OCI-LY1 (cell line): ENCODE data around the gene PACRG.

Experiments
- H2AFZ ChIP-seq: fragments of 200-600 bp; sonication (generic), shearing (Covaris generic); 2 replicates; pipeline ENCODE4 v1.6.0; 2014; ENCODE audit warnings: antibody characterized with exemption, mild to moderate bottlenecking, low read length
- H3F3A ChIP-seq: fragments of 200-600 bp; sonication (generic), shearing (Covaris generic); 2 replicates; pipeline ENCODE4 v1.6.0; 2014; ENCODE audit warnings: mild to moderate bottlenecking, antibody characterized with exemption, low read length, moderate library complexity; ENCODE audit not compliant: insufficient read depth
- H3K27ac ChIP-seq: fragments of 200-600 bp; sonication (generic); 2 replicates; pipeline ENCODE4 v1.5.1; 2014; ENCODE audit warnings: low read length, mixed run types, mild to moderate bottlenecking, low read depth; ENCODE audit not compliant: poor library complexity, severe bottlenecking
- H3K27me3 ChIP-seq: fragments of 200-600 bp; sonication (generic); 2 replicates; pipeline ENCODE4 v1.6.0; 2014; ENCODE audit warnings: antibody characterized with exemption, mild to moderate bottlenecking, low read length, moderate library complexity; ENCODE audit not compliant: insufficient read depth
- H3K36me3 ChIP-seq: fragments of 200-600 bp; sonication (generic); 2 replicates; pipeline ENCODE4 v1.6.1; 2014; ENCODE audit warnings: mild to moderate bottlenecking, antibody characterized with exemption, low read length, moderate library complexity, mixed read lengths; ENCODE audit not compliant: insufficient read depth
- H3K4me1 ChIP-seq: fragments of 200-600 bp; sonication (generic); 2 replicates; pipeline ENCODE4 v1.5.1; 2014; ENCODE audit warnings: mild to moderate bottlenecking, low read length, moderate library complexity; ENCODE audit not compliant: insufficient read depth, severe bottlenecking
- H3K4me2 ChIP-seq: fragments of 200-600 bp; sonication (generic), shearing (Covaris generic); 2 replicates; pipeline ENCODE4 v1.6.1; 2014; ENCODE audit warnings: low read length
- H3K4me3 ChIP-seq: fragments of 200-600 bp; sonication (generic); 2 replicates; pipeline ENCODE4 v1.5.1; 2014; ENCODE audit warnings: low read length, low read depth, mild to moderate bottlenecking, mixed read lengths; ENCODE audit not compliant: poor library complexity, severe bottlenecking
- H3K79me2 ChIP-seq: fragments of 200-600 bp; shearing (Covaris generic); 2 replicates; pipeline ENCODE4 v1.6.1; 2016; ENCODE audit warnings: mixed run types, low read length, mixed read lengths; ENCODE audit not compliant: insufficient read depth
- H3K9ac ChIP-seq: fragments of 200-600 bp; sonication (generic), shearing (Covaris generic); 2 replicates; pipeline ENCODE4 v1.6.1; 2014; ENCODE audit warnings: mild to moderate bottlenecking, low read length, mixed read lengths
- H3K9me2 ChIP-seq: fragments of 200-600 bp; sonication (generic), shearing (Covaris generic); 2 replicates; pipeline ENCODE4 v1.6.1; 2014; ENCODE audit warnings: low read depth, mild to moderate bottlenecking, low read length, mixed read lengths
- H3K9me3 ChIP-seq: fragments of 200-600 bp; shearing (Covaris generic); 2 replicates; pipeline ENCODE4 v1.6.1; 2014; ENCODE audit warnings: low read length, mixed read lengths
- H4K20me1 ChIP-seq: fragments of 200-600 bp; sonication (generic), shearing (Covaris generic); 2 replicates; pipeline ENCODE4 v1.6.0; 2016; ENCODE audit warnings: mild to moderate bottlenecking, low read length; ENCODE audit not compliant: insufficient read depth
- CTCF ChIP-seq: fragments of 200-600 bp; sonication (generic), shearing (Covaris generic); IDR thresholded peaks from 2 replicates; pipeline ENCODE4 v1.5.1; 2017; ENCODE audit warnings: mild to moderate bottlenecking, antibody characterized with exemption, low read length, moderate library complexity, mixed read lengths
- EZH2 ChIP-seq: fragments of 200-600 bp; sonication (generic), shearing (Covaris generic); IDR thresholded peaks from 2 replicates; pipeline ENCODE4 v1.8.0; 2017; ENCODE audit warnings: borderline replicate concordance, mixed run types, mild to moderate bottlenecking, antibody characterized with exemption, low read length, moderate library complexity, mixed read lengths

The PACRG gene

GRCh38 chr6:163017801-163018200 is 290.0 kb downstream of the PACRG start:
- Histone ChIP-seq H3K4me3 (no peak overlapping the region), H3K27ac (no peak overlapping the region), H4K20me1 (no peaks in the 10 kb centered on the region), H3K9ac (no peak overlapping the region), H3F3A (no peaks in the 10 kb centered on the region), H2AFZ (no peak overlapping the region), H3K79me2 (no peaks in the 10 kb centered on the region), H3K9me3 (no peaks in the 10 kb centered on the region), H3K36me3 (no peaks in the 10 kb centered on the region), H3K4me1 (no peaks in the 10 kb centered on the region), H3K27me3 (no peaks in the 10 kb centered on the region), H3K4me2 (no peak overlapping the region), H3K9me2 (no peaks in the 10 kb centered on the region)
- TF ChIP-seq CTCF, result no peak
- no peak for TF ChIP-seq EZH2

GRCh38 chr6:163019926-163020325 is 292.2 kb downstream of the PACRG start:
- Histone ChIP-seq H3K9me2 (no peaks in the 10 kb centered on the region), H3K36me3 (no peaks in the 10 kb centered on the region), H3K4me3 (no peak overlapping the region), H3K9me3 (no peaks in the 10 kb centered on the region), H3K9ac (no peak overlapping the region), H3K4me1 (no peaks in the 10 kb centered on the region), H2AFZ (no peak overlapping the region), H3F3A (no peaks in the 10 kb centered on the region), H4K20me1 (no peaks in the 10 kb centered on the region), H3K27ac (no peak overlapping the region), H3K79me2 (no peaks in the 10 kb centered on the region), H3K4me2 (no peak overlapping the region), H3K27me3 (no peaks in the 10 kb centered on the region)
- TF ChIP-seq CTCF (no peak), EZH2 (no peak)

DNA sequence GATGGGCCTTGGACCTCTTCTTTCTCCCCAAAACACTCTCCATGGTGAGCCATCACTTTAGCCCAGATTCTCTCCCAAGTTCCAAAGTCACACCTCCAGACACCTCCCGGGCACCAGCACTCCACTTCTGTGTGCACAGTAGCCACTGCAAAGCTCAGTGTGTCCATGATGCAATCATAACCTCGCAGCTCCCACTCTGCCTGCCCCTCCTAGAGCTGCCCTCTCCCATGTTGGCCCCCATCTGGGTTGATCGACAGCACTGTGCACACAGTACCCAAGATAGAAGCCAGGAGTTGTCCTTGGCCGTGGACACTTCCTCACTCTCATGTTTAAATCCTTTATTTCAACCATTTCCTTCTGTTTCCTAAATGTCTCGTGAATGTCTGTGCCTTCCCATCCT is 293.3 kb downstream of the PACRG start:
- H3K27me3 ChIP-seq, result no peaks in the 10 kb centered on the region
- TF ChIP-seq CTCF, result no peak
- no peak for TF ChIP-seq EZH2
- H3K4me3 ChIP-seq, result no peak overlapping the region
- no peak overlapping the region for H2AFZ ChIP-seq
- H3F3A ChIP-seq, result no peaks in the 10 kb centered on the region
- H3K79me2 ChIP-seq, result no peaks in the 10 kb centered on the region
- H3K9me2 ChIP-seq, result no peaks in the 10 kb centered on the region
- H3K27ac ChIP-seq, result no peak overlapping the region
- no peaks in the 10 kb centered on the region for H3K4me1 ChIP-seq
- H3K36me3 ChIP-seq, result no peaks in the 10 kb centered on the region
- H3K9ac ChIP-seq, result no peak overlapping the region
- no peaks in the 10 kb centered on the region for H4K20me1 ChIP-seq
- H3K4me2 ChIP-seq, result no peak overlapping the region
- no peaks in the 10 kb centered on the region for H3K9me3 ChIP-seq
